ENCODE results near the gene CYTH4.

DNA sequence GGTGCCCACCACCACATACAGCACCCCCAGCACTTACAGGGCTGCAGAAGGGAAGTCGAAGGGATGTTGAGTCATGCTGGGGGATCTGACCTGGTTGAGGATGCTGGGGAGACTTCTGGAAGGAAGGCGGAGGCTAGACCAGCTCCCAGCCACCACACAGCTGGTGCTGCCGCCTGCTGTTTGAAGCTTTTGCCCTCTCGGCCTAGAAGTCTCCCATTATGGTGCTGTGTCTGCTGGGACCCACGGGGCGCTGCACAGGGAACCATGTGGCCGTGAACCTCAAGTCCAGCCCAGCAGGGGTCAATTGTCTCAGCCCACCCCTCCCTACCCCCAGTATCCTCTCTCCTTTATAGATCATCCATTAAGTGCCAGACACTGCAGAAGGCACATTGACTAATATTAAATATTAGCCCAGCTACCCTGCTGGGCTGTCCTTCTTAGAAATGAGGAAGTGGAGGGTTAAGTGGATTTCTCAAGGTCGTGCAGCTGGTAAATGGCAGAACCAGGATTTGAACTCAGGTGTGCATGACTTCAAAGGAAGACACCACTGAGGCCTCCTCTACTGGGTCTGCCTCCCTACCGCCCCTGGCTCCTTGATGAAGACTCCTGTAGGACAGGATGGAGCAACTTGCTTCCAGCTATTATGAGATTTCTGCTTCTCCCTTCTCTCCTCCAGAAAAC, 49.7 kb downstream of the CYTH4 start:
- TF ChIP-seq SP1 (IDR thresholded peaks at IDR 0.05), result no peak
- no peak for TF ChIP-seq FOXM1 (IDR thresholded peaks at IDR 0.05; ENCODE audit: borderline replicate concordance)
- TF ChIP-seq FOXA1 (IDR thresholded peaks at IDR 0.05), result no peak
- TF ChIP-seq, protein P1, sequence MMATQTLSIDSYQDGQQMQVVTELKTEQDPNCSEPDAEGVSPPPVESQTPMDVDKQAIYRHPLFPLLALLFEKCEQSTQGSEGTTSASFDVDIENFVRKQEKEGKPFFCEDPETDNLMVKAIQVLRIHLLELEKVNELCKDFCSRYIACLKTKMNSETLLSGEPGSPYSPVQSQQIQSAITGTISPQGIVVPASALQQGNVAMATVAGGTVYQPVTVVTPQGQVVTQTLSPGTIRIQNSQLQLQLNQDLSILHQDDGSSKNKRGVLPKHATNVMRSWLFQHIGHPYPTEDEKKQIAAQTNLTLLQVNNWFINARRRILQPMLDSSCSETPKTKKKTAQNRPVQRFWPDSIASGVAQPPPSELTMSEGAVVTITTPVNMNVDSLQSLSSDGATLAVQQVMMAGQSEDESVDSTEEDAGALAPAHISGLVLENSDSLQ (IDR thresholded peaks at IDR 0.05), result no peak
- TF ChIP-seq L3MBTL2 (conservative IDR thresholded peaks at IDR 0.05), result no peak
- TF ChIP-seq NFRKB (IDR thresholded peaks at IDR 0.05), result no peak
- no peak for TF ChIP-seq BHLHE40 (IDR thresholded peaks at IDR 0.05; ENCODE audit: borderline replicate concordance)
